C1 segment of cervical spinal cord (tissue), 14 donors: ENCODE measurements around the gene CDK4.

ENCODE experiments used
- DNase-seq, 14 donors: peaks; one replicate each; lab custom pipeline; 2025; lab: John Stamatoyannopoulos, UW

The CDK4 gene

GRCh38 chr12:57712701-57713100, 39.4 kb downstream of the CDK4 start:
- DNase-seq: no peak

- no peak for DNase-seq
Measured at GRCh38 chr12:57708296-57708695, 43.8 kb downstream of the CDK4 start.

- no peak for DNase-seq
Measured at GRCh38 chr12:57707250-57707649, 44.9 kb downstream of the CDK4 start.

- DNase-seq: no peak
Measured at GRCh38 chr12:57700317-57700716, 51.8 kb downstream of the CDK4 start.

- DNase-seq: no peak
Measured at GRCh38 chr12:57698414-57698813, 53.7 kb downstream of the CDK4 start.
